ENCODE results near the gene MCL1.

- no peak for TF ChIP-seq YY1 (IDR thresholded peaks at IDR 0.05; ENCODE audit: low read depth)
- no peak for TF ChIP-seq TAF1 (IDR thresholded peaks at IDR 0.05; ENCODE audit: borderline replicate concordance, low read depth, low read length)
- TF ChIP-seq MAX (IDR thresholded peaks at IDR 0.05; ENCODE audit: low read depth): no peak
- no peak for TF ChIP-seq RXRA (IDR thresholded peaks at IDR 0.05; ENCODE audit: borderline replicate concordance, low read depth)
- no peak for TF ChIP-seq CTCF (IDR thresholded peaks at IDR 0.05)
- no peak for TF ChIP-seq NFIC (IDR thresholded peaks at IDR 0.05; ENCODE audit: borderline replicate concordance)
- TF ChIP-seq NRF1 (IDR thresholded peaks at IDR 0.05; ENCODE audit: low read depth, low read length): no peak
- TF ChIP-seq CHD2 (IDR thresholded peaks at IDR 0.05; ENCODE audit: low read length, partially characterized antibody): no peak
- TF ChIP-seq POLR2AphosphoS5 (IDR thresholded peaks at IDR 0.05; ENCODE audit: low read depth, low read length): no peak
- TF ChIP-seq FOXJ3 (CRISPR knock-in tag; IDR thresholded peaks at IDR 0.05): no peak
- no peak for TF ChIP-seq RAD21 (IDR thresholded peaks at IDR 0.05; ENCODE audit: low read length)
- TF ChIP-seq EP300 (IDR thresholded peaks at IDR 0.05; ENCODE audit: borderline replicate concordance in 1 of 2, low read depth in 1 of 2, low read length in 1 of 2): no peak
Measured at GRCh38 chr1:150596095-150596892, 16.9 kb upstream of the MCL1 start.
